ENCODE results near the gene TMEM272. TPM values are rescaled to one million over a fixed set of nuclear protein-coding genes. Genes with fewer than 3 reads are reported as not detected.

The TMEM272 gene
- total and polyA plus RNA-seq, 2 experiments from 2014 or later, result 0.11 to 0.76 TPM

DNA sequence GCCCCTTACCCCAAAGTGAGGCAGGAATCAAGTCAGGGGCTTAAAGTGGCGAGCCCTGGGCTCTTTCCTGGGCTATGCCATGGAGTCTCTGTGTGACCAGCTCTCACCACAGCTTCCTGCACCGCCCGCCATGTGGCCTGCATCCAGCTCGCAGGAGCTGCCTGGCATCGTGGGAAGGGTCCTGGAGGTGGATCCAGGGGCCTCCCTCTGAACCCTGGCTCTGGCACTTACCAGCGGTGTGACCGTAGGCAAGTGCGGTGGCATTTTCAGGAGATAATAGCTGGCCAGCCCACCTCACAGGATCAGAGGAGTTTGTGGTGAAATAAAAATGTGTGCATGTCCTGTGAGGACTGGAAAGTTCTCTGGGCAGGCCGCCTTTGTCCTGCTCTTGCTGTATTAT lies 67.1 kb downstream of the TMEM272 start:
- no peaks in the 10 kb centered on the region for H3K27me3 ChIP-seq (ENCODE audit: insufficient read depth)
- H3K4me1 ChIP-seq (ENCODE audit: insufficient read depth), result no peaks in the 10 kb centered on the region
- TF ChIP-seq CREB1 (CRISPR knock-in tag; IDR thresholded peaks at IDR 0.05; ENCODE audit: low read depth) (no peak), EZH2phosphoT487 (IDR thresholded peaks at IDR 0.05; ENCODE audit: unreplicated experiment) (no peak), NANOG (IDR thresholded peaks at IDR 0.05; ENCODE audit: borderline replicate concordance) (no peak), EZH2 (IDR thresholded peaks at IDR 0.05; ENCODE audit: low read depth, unreplicated experiment) (no peak)
- TF ChIP-seq, protein P1, sequence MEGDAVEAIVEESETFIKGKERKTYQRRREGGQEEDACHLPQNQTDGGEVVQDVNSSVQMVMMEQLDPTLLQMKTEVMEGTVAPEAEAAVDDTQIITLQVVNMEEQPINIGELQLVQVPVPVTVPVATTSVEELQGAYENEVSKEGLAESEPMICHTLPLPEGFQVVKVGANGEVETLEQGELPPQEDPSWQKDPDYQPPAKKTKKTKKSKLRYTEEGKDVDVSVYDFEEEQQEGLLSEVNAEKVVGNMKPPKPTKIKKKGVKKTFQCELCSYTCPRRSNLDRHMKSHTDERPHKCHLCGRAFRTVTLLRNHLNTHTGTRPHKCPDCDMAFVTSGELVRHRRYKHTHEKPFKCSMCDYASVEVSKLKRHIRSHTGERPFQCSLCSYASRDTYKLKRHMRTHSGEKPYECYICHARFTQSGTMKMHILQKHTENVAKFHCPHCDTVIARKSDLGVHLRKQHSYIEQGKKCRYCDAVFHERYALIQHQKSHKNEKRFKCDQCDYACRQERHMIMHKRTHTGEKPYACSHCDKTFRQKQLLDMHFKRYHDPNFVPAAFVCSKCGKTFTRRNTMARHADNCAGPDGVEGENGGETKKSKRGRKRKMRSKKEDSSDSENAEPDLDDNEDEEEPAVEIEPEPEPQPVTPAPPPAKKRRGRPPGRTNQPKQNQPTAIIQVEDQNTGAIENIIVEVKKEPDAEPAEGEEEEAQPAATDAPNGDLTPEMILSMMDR (conservative IDR thresholded peaks at IDR 0.05; ENCODE audit: low read depth in 2 of 2), result no peak
- TF ChIP-seq, protein P2, sequence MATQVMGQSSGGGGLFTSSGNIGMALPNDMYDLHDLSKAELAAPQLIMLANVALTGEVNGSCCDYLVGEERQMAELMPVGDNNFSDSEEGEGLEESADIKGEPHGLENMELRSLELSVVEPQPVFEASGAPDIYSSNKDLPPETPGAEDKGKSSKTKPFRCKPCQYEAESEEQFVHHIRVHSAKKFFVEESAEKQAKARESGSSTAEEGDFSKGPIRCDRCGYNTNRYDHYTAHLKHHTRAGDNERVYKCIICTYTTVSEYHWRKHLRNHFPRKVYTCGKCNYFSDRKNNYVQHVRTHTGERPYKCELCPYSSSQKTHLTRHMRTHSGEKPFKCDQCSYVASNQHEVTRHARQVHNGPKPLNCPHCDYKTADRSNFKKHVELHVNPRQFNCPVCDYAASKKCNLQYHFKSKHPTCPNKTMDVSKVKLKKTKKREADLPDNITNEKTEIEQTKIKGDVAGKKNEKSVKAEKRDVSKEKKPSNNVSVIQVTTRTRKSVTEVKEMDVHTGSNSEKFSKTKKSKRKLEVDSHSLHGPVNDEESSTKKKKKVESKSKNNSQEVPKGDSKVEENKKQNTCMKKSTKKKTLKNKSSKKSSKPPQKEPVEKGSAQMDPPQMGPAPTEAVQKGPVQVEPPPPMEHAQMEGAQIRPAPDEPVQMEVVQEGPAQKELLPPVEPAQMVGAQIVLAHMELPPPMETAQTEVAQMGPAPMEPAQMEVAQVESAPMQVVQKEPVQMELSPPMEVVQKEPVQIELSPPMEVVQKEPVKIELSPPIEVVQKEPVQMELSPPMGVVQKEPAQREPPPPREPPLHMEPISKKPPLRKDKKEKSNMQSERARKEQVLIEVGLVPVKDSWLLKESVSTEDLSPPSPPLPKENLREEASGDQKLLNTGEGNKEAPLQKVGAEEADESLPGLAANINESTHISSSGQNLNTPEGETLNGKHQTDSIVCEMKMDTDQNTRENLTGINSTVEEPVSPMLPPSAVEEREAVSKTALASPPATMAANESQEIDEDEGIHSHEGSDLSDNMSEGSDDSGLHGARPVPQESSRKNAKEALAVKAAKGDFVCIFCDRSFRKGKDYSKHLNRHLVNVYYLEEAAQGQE (IDR thresholded peaks at IDR 0.05; ENCODE audit: unreplicated experiment), result no peak
- DNase-seq (ENCODE audit: low spot score) (no peak), ATAC-seq (no peak)
- Mint-ChIP-seq H3K9me3 (0 out of 3 replicates have a peak, but pooled peaks cover 3% of the 10 kb centered on the region), H3K36me3 (ENCODE audit: low read depth) (peaks cover 3% of the 10 kb centered on the region; the same call in 1 of the 3 replicates), H3K4me1 (peaks cover 8% of the 10 kb centered on the region), H3K27ac (no peak overlapping the region), H3K27me3 (ENCODE audit: insufficient read depth, low read depth, poor library complexity) (peaks cover 9% of the 10 kb centered on the region), H3K4me3 (no peak overlapping the region)
- H3K4me3 ChIP-seq, result no peak overlapping the region
- H3K79me2 ChIP-seq (replicated peaks; ENCODE audit: insufficient read depth), result no peaks in the 10 kb centered on the region
- H2AFZ ChIP-seq, result no peak overlapping the region
- H3F3A ChIP-seq (replicated peaks; ENCODE audit: low read depth), result no peaks in the 10 kb centered on the region
- H3K36me3 ChIP-seq (ENCODE audit: insufficient read depth), result no peaks in the 10 kb centered on the region
- no peaks in the 10 kb centered on the region for H3K9me2 ChIP-seq (ENCODE audit: insufficient read depth)
- no peaks in the 10 kb centered on the region for H4K20me1 ChIP-seq (replicated peaks; ENCODE audit: insufficient read depth)
- no peak overlapping the region for H3K4me2 ChIP-seq
- no peak overlapping the region for H3K27ac ChIP-seq (ENCODE audit: low read depth)

DNA sequence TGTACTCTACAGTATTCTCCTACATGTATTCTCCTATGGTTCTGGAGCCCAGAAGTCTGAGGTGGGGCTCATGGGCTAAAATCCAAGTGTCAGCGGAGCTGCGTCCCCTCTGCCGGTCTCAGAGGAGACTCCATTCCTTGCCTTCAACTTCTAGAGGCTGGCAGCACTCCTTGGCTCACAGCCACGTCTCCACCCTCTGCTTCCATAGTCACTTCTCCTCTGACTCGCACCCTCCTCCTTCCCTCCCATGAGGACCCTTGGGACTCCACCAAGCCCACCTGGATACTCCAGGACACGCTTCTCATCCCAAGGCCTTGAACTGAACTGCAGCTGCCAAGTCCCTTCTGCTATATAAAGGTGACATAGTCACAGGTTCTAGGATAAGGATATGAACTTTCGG lies 68.8 kb downstream of the TMEM272 start:
- Histone ChIP-seq H2AFZ (no peak overlapping the region), H3K4me1 (ENCODE audit: insufficient read depth) (peaks cover 7% of the 10 kb centered on the region; the same call in 1 of the 2 replicates), H3K9me2 (ENCODE audit: insufficient read depth) (no peaks in the 10 kb centered on the region), H3K27me3 (ENCODE audit: insufficient read depth) (no peaks in the 10 kb centered on the region), H3K4me2 (no peak overlapping the region), H3K36me3 (ENCODE audit: insufficient read depth) (no peaks in the 10 kb centered on the region), H4K20me1 (replicated peaks; ENCODE audit: insufficient read depth) (no peaks in the 10 kb centered on the region), H3K4me3 (no peak overlapping the region), H3K27ac (ENCODE audit: low read depth) (no peak overlapping the region), H3K79me2 (replicated peaks; ENCODE audit: insufficient read depth) (no peaks in the 10 kb centered on the region), H3F3A (replicated peaks; ENCODE audit: low read depth) (0 out of 2 replicates have a peak, but pooled peaks cover 4% of the 10 kb centered on the region)
- Mint-ChIP-seq H3K27me3 (ENCODE audit: insufficient read depth, low read depth, poor library complexity) (peaks cover 11% of the 10 kb centered on the region), H3K4me3 (no peak overlapping the region), H3K27ac (no peak overlapping the region), H3K36me3 (ENCODE audit: low read depth) (peaks cover 3% of the 10 kb centered on the region; the same call in 1 of the 3 replicates), H3K4me1 (peaks cover 9% of the 10 kb centered on the region), H3K9me3 (0 out of 3 replicates have a peak, but pooled peaks cover 3% of the 10 kb centered on the region)
- DNase-seq (ENCODE audit: low spot score), result no peak
- ATAC-seq, result no peak
- TF ChIP-seq CREB1 (CRISPR knock-in tag; IDR thresholded peaks at IDR 0.05; ENCODE audit: low read depth) (no peak), JUNB (IDR thresholded peaks at IDR 0.05; ENCODE audit: unreplicated experiment) (no peak), EZH2 (IDR thresholded peaks at IDR 0.05; ENCODE audit: low read depth, unreplicated experiment) (no peak), EZH2phosphoT487 (IDR thresholded peaks at IDR 0.05; ENCODE audit: unreplicated experiment) (no peak), STAT1 (IDR thresholded peaks at IDR 0.05; ENCODE audit: unreplicated experiment) (no peak), POLR2AphosphoS5 (IDR thresholded peaks at IDR 0.05; ENCODE audit: low read depth) (no peak), NANOG (IDR thresholded peaks at IDR 0.05; ENCODE audit: borderline replicate concordance) (no peak)
- TF ChIP-seq, protein P2 (IDR thresholded peaks at IDR 0.05; ENCODE audit: unreplicated experiment), result no peak

All from GM23338 (cell line).